WTC11 (cell line): Measurements from ENCODE around the gene SDS. TPM values are rescaled to one million over a fixed set of nuclear protein-coding genes. Genes with fewer than 3 reads are reported as not detected.
A peak's percentile ranks its signal among the peaks of the same experiment; 100 is the strongest.

Experiments used
- ATAC-seq: fragments of 200-7000 bp; cut with Tn5 transposase; 2 replicates; pipeline ENCODE4 v1.10.0; 2021; ENCODE audit warnings: mild to moderate bottlenecking, moderate library complexity
- CTCF ChIA-PET: fragments of 300-600 bp; sonication (Branson Sonifier 250); formaldehyde crosslinking; loops from one replicate; lab custom pipeline; 2021; ENCODE audit warnings: antibody characterized with exemption; lab: Charles Lee
- POLR2A ChIA-PET: fragments of 350-600 bp; sonication (Branson Sonifier 250); formaldehyde crosslinking; loops from one replicate; lab custom pipeline; 2021; ENCODE audit warnings: antibody characterized with exemption; lab: Charles Lee
- DNase-seq: peaks from one replicate; pipeline ENCODE4 v3.0.0; 2021; ENCODE audit warnings: low spot score
- H3K27ac Mint-ChIP-seq: 2 replicates; pipeline ENCODE4 v1.8.0; 2021; ENCODE audit warnings: mixed read lengths
- H3K27me3 Mint-ChIP-seq: 2 replicates; pipeline ENCODE4 v1.8.0; 2021; ENCODE audit warnings: low read depth, mild to moderate bottlenecking, moderate library complexity, mixed read lengths
- H3K36me3 Mint-ChIP-seq: 2 replicates; pipeline ENCODE4 v1.8.0; 2021; ENCODE audit warnings: mixed read lengths
- H3K4me1 Mint-ChIP-seq: 2 replicates; pipeline ENCODE4 v1.8.0; 2022; ENCODE audit warnings: mixed read lengths
- H3K4me3 Mint-ChIP-seq: 2 replicates; pipeline ENCODE4 v1.8.0; 2021; ENCODE audit warnings: mild to moderate bottlenecking, moderate library complexity, mixed read lengths
- H3K9me3 Mint-ChIP-seq: 2 replicates; pipeline ENCODE4 v1.8.0; 2021; ENCODE audit warnings: mixed read lengths
- AFF4 ChIP-seq: sonication (generic); formaldehyde crosslinking; IDR thresholded peaks from 2 replicates; pipeline ENCODE4 v1.8.1; 2023; ENCODE audit warnings: mild to moderate bottlenecking, missing genetic modification reagents, borderline replicate concordance
- AR ChIP-seq: fragments of 250-450 bp; sonication (Bioruptor Pico); IDR thresholded peaks from 2 replicates; pipeline ENCODE4 v1.9.0; 2021; ENCODE audit warnings: mild to moderate bottlenecking
- CDX4 ChIP-seq: fragments of 250-450 bp; sonication (Bioruptor Pico); IDR thresholded peaks from 2 replicates; pipeline ENCODE4 v1.9.0; 2021; ENCODE audit warnings: moderate library complexity, mild to moderate bottlenecking, inconsistent platforms, borderline replicate concordance
- FOXP4 ChIP-seq: sonication (generic); formaldehyde crosslinking; IDR thresholded peaks from 2 replicates; pipeline ENCODE4 v1.8.0; 2022; ENCODE audit warnings: mild to moderate bottlenecking, missing genetic modification reagents
- MYBL2 ChIP-seq: sonication (generic); formaldehyde crosslinking; IDR thresholded peaks from 2 replicates; pipeline ENCODE4 v1.8.1; 2023; ENCODE audit warnings: mild to moderate bottlenecking, moderate library complexity, missing genetic modification reagents
- NFYB ChIP-seq: sonication (generic); formaldehyde crosslinking; conservative IDR thresholded peaks from 2 replicates; pipeline ENCODE4 v1.8.0; 2022; ENCODE audit warnings: low read depth, missing genetic modification reagents
- OVOL2 ChIP-seq: fragments of 250-450 bp; sonication (Bioruptor Pico); IDR thresholded peaks from 2 replicates; pipeline ENCODE4 v1.9.0; 2021; ENCODE audit warnings: mild to moderate bottlenecking, borderline replicate concordance
- SP1 ChIP-seq: sonication (generic); formaldehyde crosslinking; conservative IDR thresholded peaks from 2 replicates; pipeline ENCODE4 v1.8.1; 2022; ENCODE audit warnings: missing genetic modification reagents
- USF1 ChIP-seq: sonication (generic); formaldehyde crosslinking; IDR thresholded peaks from 2 replicates; pipeline ENCODE4 v1.8.0; 2022; ENCODE audit warnings: mild to moderate bottlenecking, missing genetic modification reagents
- USF2 ChIP-seq: sonication (generic); formaldehyde crosslinking; IDR thresholded peaks from 2 replicates; pipeline ENCODE4 v1.8.1; 2023; ENCODE audit warnings: mild to moderate bottlenecking, missing genetic modification reagents, moderate library complexity
- ZNF317 ChIP-seq: sonication (generic); formaldehyde crosslinking; IDR thresholded peaks from 2 replicates; pipeline ENCODE4 v1.8.1; 2023; ENCODE audit warnings: low read depth, mild to moderate bottlenecking, moderate library complexity, missing genetic modification reagents, borderline replicate concordance
- ZNF671 ChIP-seq: fragments of 250-450 bp; sonication (Bioruptor Pico); IDR thresholded peaks from 2 replicates; pipeline ENCODE4 v1.8.0; 2021; ENCODE audit warnings: mild to moderate bottlenecking
- total RNA-seq: library from RNA; stranded (reverse); gene quantifications from 3 replicates; pipeline ENCODE4 v1.2.3, GENCODE V29; 2021

The SDS gene
- total RNA-seq, 1 experiment from 2014 or later: 0.31 TPM

GRCh38 chr12:113392988-113393579 lies 10.6 kb downstream of the SDS start:
- no peak for TF ChIP-seq ZNF317
- TF ChIP-seq NFYB (CRISPR knock-in tag): peak; percentile 72
- TF ChIP-seq ZNF671: peak; percentile 39; the same call in 1 of the 2 replicates
- peak; percentile 41; the same call in 1 of the 2 replicates for TF ChIP-seq AR
- TF ChIP-seq USF2 (CRISPR knock-in tag): peak; percentile 86
- TF ChIP-seq USF1 (CRISPR knock-in tag): peak; percentile 83
- no peak for TF ChIP-seq CDX4 (CRISPR knock-in tag)
- TF ChIP-seq AFF4 (CRISPR knock-in tag): no peak
- TF ChIP-seq SP1: peak; percentile 91
- no peak for TF ChIP-seq OVOL2
- no peak for TF ChIP-seq MYBL2
- TF ChIP-seq, all 79 proteins: peak for 6
- POLR2A ChIA-PET: interaction anchor here (1.0 kb wide), 1 partner anchor 21 kb away, joined by 3 read pairs; no protein-coding TSS in a partner anchor

GRCh38 chr12:113392520-113392919 lies 11.2 kb downstream of the SDS start:
- no peak for ATAC-seq
- Mint-ChIP-seq H3K27ac (no peak overlapping the region), H3K27me3 (peaks cover 3% of the 10 kb centered on the region; the same call in 1 of the 2 replicates), H3K4me1 (peaks cover 3% of the 10 kb centered on the region; the same call in 1 of the 2 replicates), H3K36me3 (no peaks in the 10 kb centered on the region), H3K9me3 (no peaks in the 10 kb centered on the region), H3K4me3 (no peak overlapping the region)
- POLR2A ChIA-PET: interaction anchor here (1.0 kb wide), 1 partner anchor 21 kb away, joined by 3 read pairs; no protein-coding TSS in a partner anchor
- no peak for TF ChIP-seq FOXP4
- TF ChIP-seq, all 79 proteins: peak for 0
- CTCF ChIA-PET: interaction anchor here (0.6 to 2.0 kb wide), 10 partner anchors 13 to 426 kb away, joined by 3 to 29 read pairs (median 4); no protein-coding TSS in a partner anchor
- no peak for DNase-seq

More at GRCh38 chr12:113392988-113393579, 10.6 kb downstream of the SDS start:
- H3K27me3 Mint-ChIP-seq: peaks cover 3% of the 10 kb centered on the region; the same call in 1 of the 2 replicates
- H3K27ac Mint-ChIP-seq: no peak overlapping the region
- no peak overlapping the region for H3K4me3 Mint-ChIP-seq
- H3K9me3 Mint-ChIP-seq: no peaks in the 10 kb centered on the region
- H3K4me1 Mint-ChIP-seq: peaks cover 3% of the 10 kb centered on the region; the same call in 1 of the 2 replicates
- peak; percentile 94 for DNase-seq
- CTCF ChIA-PET: interaction anchor here (0.6 to 2.0 kb wide), 10 partner anchors 12 to 426 kb away, joined by 3 to 29 read pairs (median 4); no protein-coding TSS in a partner anchor
- no peaks in the 10 kb centered on the region for H3K36me3 Mint-ChIP-seq
- peak; percentile 98 for ATAC-seq
